Smooth muscle cell (in vitro differentiated cells): ENCODE measurements around the gene DNAJC16. TPM values are rescaled to one million over a fixed set of nuclear protein-coding genes. Genes with fewer than 3 reads are reported as not detected.

ENCODE experiments used
- DNase-seq: peaks from one replicate; lab custom pipeline; 2025; ENCODE audit not compliant: unreplicated experiment; lab: John Stamatoyannopoulos, UW
- H2AFZ ChIP-seq: fragments of 200-600 bp; sonication (generic); 2 replicates; pipeline ENCODE4 v1.6.0; 2016; ENCODE audit warnings: antibody characterized with exemption, low read depth, mild to moderate bottlenecking
- H3F3A ChIP-seq: fragments of 200-600 bp; sonication (generic); 2 replicates; pipeline ENCODE4 v1.6.0; 2017; ENCODE audit warnings: antibody characterized with exemption, low read depth
- H3K27ac ChIP-seq: fragments of 200-600 bp; sonication (generic); 2 replicates; pipeline ENCODE4 v1.5.1; 2016; ENCODE audit warnings: low read depth, mild to moderate bottlenecking
- H3K27me3 ChIP-seq: fragments of 200-600 bp; sonication (generic); 2 replicates; pipeline ENCODE4 v1.6.1; 2016; ENCODE audit warnings: low read depth, mild to moderate bottlenecking
- H3K36me3 ChIP-seq: fragments of 200-600 bp; sonication (generic); 2 replicates; pipeline ENCODE4 v1.5.1; 2016; ENCODE audit warnings: low read depth
- H3K4me1 ChIP-seq: fragments of 200-600 bp; sonication (generic); 2 replicates; pipeline ENCODE4 v1.5.1; 2016; ENCODE audit warnings: low read depth
- H3K4me2 ChIP-seq: fragments of 200-600 bp; sonication (generic); 2 replicates; pipeline ENCODE4 v1.6.0; 2016; ENCODE audit warnings: mild to moderate bottlenecking
- H3K4me3 ChIP-seq: fragments of 200-600 bp; sonication (generic); 2 replicates; pipeline ENCODE4 v1.5.1; 2016; ENCODE audit warnings: mild to moderate bottlenecking
- H3K79me2 ChIP-seq: fragments of 200-600 bp; sonication (generic); 2 replicates; pipeline ENCODE4 v1.6.0; 2016; ENCODE audit warnings: low read depth, mild to moderate bottlenecking
- H3K9ac ChIP-seq: fragments of 200-600 bp; sonication (generic); 2 replicates; pipeline ENCODE4 v1.6.0; 2016; ENCODE audit warnings: low read depth
- H3K9me3 ChIP-seq: fragments of 200-600 bp; sonication (generic); replicated peaks from 2 replicates; pipeline ENCODE4 v1.5.1; 2016; ENCODE audit warnings: low read depth
- H4K20me1 ChIP-seq: fragments of 200-600 bp; sonication (generic); 2 replicates; pipeline ENCODE4 v1.6.0; 2016; ENCODE audit warnings: low read depth
- WGBS: methylation state at CpG from one replicate; pipeline ENCODE4 v1.1.7; 2016; ENCODE audit warnings: low lambda C conversion rate; 5-methylcytosine and 5-hydroxymethylcytosine counted together
- polyA plus RNA-seq: library from polyadenylated mRNA; unstranded; fragments of >200 nt; fragmentation: Nextera tagmentation; extraction: Ambion mirVana; gene quantifications from 2 replicates; pipeline ENCODE4 v1.2.1, GENCODE V29; 2016
- total RNA-seq: library from RNA; depleted of rRNA; stranded (reverse); fragments of >200 nt; gene quantifications from 2 replicates; pipeline ENCODE4 v1.2.3, GENCODE V29; 2014
- TF ChIP-seq, protein P1 (sequence below): fragments of 200-600 bp; sonication (generic); IDR thresholded peaks from 2 replicates; pipeline ENCODE4 v1.5.1; 2017; ENCODE audit warnings: borderline replicate concordance, mild to moderate bottlenecking, antibody characterized with exemption; ENCODE audit not compliant: insufficient read depth, poor library complexity, severe bottlenecking

Gene DNAJC16
- total and polyA plus RNA-seq, 2 experiments from 2014 or later = 4.0 to 18.3 TPM

DNA sequence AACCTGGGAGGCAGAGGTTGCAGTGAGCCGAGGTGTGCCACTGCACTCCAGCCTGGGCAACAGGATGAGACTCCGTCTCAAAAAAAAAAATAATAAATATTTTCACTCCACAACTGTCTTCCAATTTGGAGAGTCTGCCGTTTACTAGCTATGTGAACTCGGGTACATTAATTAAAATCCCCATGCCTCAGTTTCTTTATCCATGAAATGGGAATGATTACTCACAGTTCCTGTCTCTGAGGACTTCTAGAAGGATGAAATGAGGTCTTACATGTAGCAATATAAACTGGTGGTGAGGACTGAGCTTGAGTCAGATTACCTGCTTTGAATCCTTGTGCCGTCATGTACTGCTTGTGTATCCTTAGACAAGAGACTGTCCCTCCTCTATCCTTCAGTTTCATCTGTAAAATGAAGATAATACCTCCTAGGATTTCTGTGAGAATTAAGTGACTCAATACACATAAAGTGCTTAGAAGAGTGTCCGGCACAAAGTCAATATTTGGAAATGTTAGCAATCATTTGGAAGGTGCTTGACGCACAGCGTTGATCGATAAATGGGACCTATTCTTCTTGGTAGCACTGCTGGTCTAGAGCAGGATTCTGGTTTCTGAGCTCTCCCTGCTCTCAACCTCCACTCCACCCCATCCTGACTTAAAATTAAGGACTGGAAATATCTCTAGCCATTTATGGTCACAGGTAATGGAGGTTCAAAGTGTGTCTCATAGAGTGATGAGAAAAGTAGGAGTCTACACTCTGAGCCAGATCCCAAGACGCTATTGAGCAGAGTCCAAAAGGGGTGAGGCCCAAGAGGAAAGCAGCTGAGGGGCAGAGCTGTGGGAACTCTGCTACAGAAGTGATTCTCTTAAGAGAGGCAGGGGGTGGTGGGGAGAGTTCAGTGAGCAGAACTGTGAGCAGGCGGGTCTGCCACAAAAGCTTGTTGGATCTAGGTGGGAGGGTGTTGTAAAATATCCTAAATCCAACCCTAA is 79.0 kb downstream of the DNAJC16 start:
- H3K79me2 ChIP-seq = no peaks in the 10 kb centered on the region
- H3K4me2 ChIP-seq = no peak overlapping the region
- no peaks in the 10 kb centered on the region for H4K20me1 ChIP-seq
- no peak overlapping the region for H2AFZ ChIP-seq
- H3K9me3 ChIP-seq = no peaks in the 10 kb centered on the region
- no peak for DNase-seq
- H3K4me1 ChIP-seq = peaks cover 4% of the 10 kb centered on the region
- H3K27ac ChIP-seq = no peak overlapping the region
- H3K27me3 ChIP-seq = no peaks in the 10 kb centered on the region
- H3F3A ChIP-seq = no peaks in the 10 kb centered on the region
- TF ChIP-seq, protein P1, sequence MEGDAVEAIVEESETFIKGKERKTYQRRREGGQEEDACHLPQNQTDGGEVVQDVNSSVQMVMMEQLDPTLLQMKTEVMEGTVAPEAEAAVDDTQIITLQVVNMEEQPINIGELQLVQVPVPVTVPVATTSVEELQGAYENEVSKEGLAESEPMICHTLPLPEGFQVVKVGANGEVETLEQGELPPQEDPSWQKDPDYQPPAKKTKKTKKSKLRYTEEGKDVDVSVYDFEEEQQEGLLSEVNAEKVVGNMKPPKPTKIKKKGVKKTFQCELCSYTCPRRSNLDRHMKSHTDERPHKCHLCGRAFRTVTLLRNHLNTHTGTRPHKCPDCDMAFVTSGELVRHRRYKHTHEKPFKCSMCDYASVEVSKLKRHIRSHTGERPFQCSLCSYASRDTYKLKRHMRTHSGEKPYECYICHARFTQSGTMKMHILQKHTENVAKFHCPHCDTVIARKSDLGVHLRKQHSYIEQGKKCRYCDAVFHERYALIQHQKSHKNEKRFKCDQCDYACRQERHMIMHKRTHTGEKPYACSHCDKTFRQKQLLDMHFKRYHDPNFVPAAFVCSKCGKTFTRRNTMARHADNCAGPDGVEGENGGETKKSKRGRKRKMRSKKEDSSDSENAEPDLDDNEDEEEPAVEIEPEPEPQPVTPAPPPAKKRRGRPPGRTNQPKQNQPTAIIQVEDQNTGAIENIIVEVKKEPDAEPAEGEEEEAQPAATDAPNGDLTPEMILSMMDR = no peak
- no peak overlapping the region for H3K9ac ChIP-seq
- 90% methylated on average over 11 of the region's 11 CpGs for WGBS
- H3K36me3 ChIP-seq = no peaks in the 10 kb centered on the region
- no peak overlapping the region for H3K4me3 ChIP-seq

- TF ChIP-seq, protein P1 = no peak
These were observed 83.0 kb downstream of the DNAJC16 start for GRCh38 chr1:15609631-15610030.

DNA sequence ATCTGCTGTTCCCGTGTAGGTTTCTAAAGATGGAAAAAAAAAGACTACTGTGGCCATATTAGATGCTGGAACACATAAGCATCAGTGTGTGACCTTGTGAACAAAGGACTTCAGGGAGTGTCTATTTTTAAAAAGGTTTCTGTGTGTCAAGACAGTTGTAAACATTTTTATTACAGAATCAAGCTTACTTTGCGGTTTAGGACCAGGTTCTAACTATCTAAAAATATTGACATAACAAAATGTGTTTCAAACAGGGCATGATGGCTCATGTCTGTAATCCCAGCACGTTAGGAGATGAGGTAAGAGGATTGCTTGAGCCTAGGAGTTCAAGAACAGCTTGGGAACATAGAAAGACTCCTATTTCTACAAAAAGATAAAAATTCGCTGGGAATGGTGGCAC is 83.5 kb downstream of the DNAJC16 start:
- H3K9me3 ChIP-seq = no peaks in the 10 kb centered on the region
- H3K4me3 ChIP-seq = no peak overlapping the region
- 86% methylated on average over 4 of the region's 4 CpGs for WGBS
- H3K4me1 ChIP-seq = no peaks in the 10 kb centered on the region
- H3K9ac ChIP-seq = no peak overlapping the region
- H3K27ac ChIP-seq = no peak overlapping the region
- no peak overlapping the region for H2AFZ ChIP-seq
- no peak for DNase-seq
- H3K79me2 ChIP-seq = no peaks in the 10 kb centered on the region
- TF ChIP-seq, protein P1 = no peak
- no peaks in the 10 kb centered on the region for H3F3A ChIP-seq
- no peaks in the 10 kb centered on the region for H3K27me3 ChIP-seq
- H3K4me2 ChIP-seq = no peak overlapping the region
- H3K36me3 ChIP-seq = no peaks in the 10 kb centered on the region
- no peaks in the 10 kb centered on the region for H4K20me1 ChIP-seq

More at GRCh38 chr1:15609631-15610030, 83.0 kb downstream of the DNAJC16 start:
- Histone ChIP-seq H3K4me3 (no peak overlapping the region), H3K27ac (no peak overlapping the region), H3K9ac (no peak overlapping the region), H3K4me1 (no peaks in the 10 kb centered on the region), H3K4me2 (no peak overlapping the region), H3K27me3 (no peaks in the 10 kb centered on the region), H3K36me3 (no peaks in the 10 kb centered on the region), H3F3A (no peaks in the 10 kb centered on the region), H4K20me1 (no peaks in the 10 kb centered on the region), H3K79me2 (no peaks in the 10 kb centered on the region), H3K9me3 (no peaks in the 10 kb centered on the region), H2AFZ (no peak overlapping the region)
- 88% methylated on average over 7 of the region's 7 CpGs for WGBS
- DNase-seq = no peak
